Measurements from ENCODE around the gene FAM111A.
A peak's percentile ranks its signal among the peaks of the same experiment; 100 is the strongest.

Gene FAM111A

DNA sequence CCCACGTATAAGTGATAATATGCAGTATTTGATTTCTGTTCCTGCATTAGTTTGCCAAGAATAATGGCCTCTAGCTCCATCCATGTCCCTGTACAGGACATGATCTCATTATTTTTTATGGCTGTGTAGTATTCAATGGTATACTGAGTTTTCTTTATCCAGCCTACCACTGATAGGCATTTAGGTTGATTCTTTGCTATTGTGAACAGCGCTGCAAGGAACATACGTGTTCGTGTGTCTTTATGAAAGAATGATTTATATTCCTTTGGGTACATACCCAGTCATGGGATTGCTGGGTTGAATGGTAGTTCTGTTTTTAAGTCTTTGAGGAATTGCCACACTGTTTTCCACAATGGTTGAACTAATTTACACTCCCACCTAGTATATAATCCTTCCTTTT is 1.5 kb upstream of the FAM111A start:
- H3K36me3 ChIP-seq, result peaks cover 0 to 11% (median 0%) of the 10 kb centered on the region in 3 donors
- intact Hi-C loops (cut with DNase I; ENCODE audit: low total_unique reads), result no loop called here
- H3K27me3 ChIP-seq, result no peaks in the 10 kb centered on the region
- peaks cover 0 to 25% (median 8%) of the 10 kb centered on the region in 4 donors for H3K4me1 ChIP-seq
- no peaks in the 10 kb centered on the region for H3K9me3 ChIP-seq
- no peak for TF ChIP-seq CTCF (IDR thresholded peaks at IDR 0.05)
- H3K27ac ChIP-seq, result peak overlapping the region in 1 of 2 donors; percentile 88
- no peak overlapping the region for H3K4me3 ChIP-seq
- no peak for DNase-seq

DNA sequence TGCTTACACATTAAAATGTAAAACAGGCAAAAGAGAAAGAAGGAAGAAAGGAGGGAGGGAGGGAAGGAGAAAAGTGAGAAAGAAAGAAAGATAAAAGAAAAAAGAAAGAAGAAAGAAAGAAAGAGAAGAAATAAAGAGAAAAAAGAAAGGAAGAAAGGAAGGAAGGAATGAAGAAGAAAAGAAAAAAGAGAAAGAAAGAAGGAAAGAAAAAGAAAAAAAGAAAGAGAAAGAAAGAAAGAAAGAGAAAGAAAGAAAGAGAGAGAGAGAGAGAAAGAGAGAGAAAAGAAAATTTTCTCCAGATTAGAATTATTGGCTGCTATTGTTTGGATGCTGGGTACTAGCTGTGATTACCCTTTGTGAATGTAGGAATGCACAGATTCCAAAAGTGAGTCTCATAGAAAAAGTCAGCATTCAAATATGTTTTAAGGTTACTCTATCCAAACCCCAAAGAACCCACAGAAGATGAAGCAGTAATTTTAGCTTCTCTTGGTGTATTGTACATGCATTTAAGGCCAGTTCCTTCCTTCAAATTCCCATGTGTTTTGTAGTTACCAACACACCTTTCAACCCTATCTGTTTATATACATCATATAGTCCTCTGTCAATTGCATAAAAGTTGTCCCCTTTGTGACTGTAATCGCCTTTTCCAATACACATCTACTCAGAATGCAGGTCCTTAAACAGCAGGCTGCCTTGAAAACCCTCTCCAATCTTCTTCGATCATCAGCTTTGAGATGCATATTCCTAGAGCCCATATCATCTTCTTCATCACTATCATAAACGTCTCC is 789 bp upstream of the FAM111A start:
- Histone ChIP-seq H3K27me3 (no peaks in the 10 kb centered on the region), H3K4me1 (peaks cover 0 to 25% (median 8%) of the 10 kb centered on the region in 4 donors), H3K9me3 (no peaks in the 10 kb centered on the region), H3K4me3 (peak overlapping the region; percentile 69 to 89), H3K27ac (peak overlapping the region; percentile 88 to 90), H3K36me3 (peaks cover 0 to 11% (median 0%) of the 10 kb centered on the region in 3 donors)
- intact Hi-C loops (cut with DNase I; ENCODE audit: low total_unique reads), result no loop called here
- DNase-seq, result no peak
- no peak for TF ChIP-seq CTCF (IDR thresholded peaks at IDR 0.05)

DNA sequence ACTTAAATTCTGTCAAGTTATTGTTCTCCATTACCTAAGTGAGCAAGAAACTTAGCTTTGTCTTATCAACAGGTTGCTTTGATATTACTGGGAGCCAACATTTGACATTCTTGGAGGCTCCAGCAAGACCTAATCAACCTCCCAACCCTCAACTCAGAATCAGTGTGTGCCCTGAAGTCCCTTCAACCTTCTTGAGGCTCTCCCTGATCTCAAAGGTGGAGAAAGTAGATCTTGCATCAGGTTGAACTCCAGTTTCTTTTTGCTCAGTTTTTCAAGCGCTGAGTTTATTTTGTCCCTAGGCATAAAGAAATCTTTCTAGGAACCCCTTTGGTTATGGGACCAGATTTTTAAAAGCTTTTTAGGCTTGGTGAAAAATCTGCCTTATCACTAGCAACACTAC is 1.4 kb downstream of the FAM111A start:
- Histone ChIP-seq H3K9me3 (no peaks in the 10 kb centered on the region), H3K4me1 (peaks cover 0 to 25% (median 8%) of the 10 kb centered on the region in 4 donors), H3K36me3 (peaks cover 0 to 5% (median 0%) of the 10 kb centered on the region in 3 donors), H3K4me3 (peak overlapping the region; percentile 52 to 89), H3K27me3 (no peaks in the 10 kb centered on the region), H3K27ac (peak overlapping the region; percentile 88 to 90)
- intact Hi-C loops (cut with DNase I; ENCODE audit: low total_unique reads), result no loop called here
- no peak for TF ChIP-seq CTCF (IDR thresholded peaks at IDR 0.05)
- no peak for DNase-seq

DNA sequence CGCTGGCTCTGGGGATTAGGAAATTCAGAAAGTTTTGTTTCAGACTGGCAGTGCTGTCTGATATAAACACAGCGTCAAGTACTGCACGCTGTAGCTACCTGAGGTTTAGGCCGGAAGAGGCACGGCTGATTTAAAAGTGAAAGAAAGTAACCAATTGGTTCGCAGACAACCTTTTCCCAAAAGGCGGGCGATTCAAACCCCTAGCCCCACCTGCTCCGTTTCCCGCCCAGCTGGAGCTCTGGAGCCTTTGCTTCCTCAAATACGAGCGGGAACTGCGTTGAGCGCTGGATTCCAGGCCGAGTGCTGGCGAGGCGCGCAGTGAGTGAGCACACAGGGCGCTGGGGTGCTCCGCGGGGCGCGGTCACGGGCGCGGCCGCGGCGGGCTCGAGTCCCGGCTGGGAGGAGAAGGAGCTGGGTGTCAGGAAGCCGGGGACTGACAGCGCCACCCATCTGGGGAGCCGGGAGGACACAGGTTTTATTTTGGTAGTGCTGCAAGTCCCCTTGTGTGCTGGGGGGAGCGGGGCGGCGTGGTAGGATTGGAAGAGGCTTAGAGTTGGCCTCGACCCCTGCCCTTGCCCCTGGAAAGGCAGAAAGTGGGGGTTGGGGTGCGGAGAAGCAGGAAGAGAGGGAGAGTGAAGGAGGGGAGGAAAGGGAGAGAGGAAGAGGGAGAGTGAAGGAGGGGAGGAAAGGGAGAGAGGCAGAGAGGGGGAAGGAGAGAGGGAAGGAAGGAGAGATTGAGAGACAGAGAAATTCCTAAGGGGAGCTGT is 2.1 kb downstream of the FAM111A start:
- Histone ChIP-seq H3K4me1 (peaks cover 0 to 25% (median 8%) of the 10 kb centered on the region in 4 donors), H3K9me3 (no peaks in the 10 kb centered on the region), H3K27ac (peak overlapping the region; percentile 88 to 90), H3K36me3 (peaks cover 0 to 5% (median 0%) of the 10 kb centered on the region in 3 donors), H3K27me3 (no peaks in the 10 kb centered on the region), H3K4me3 (peak overlapping the region; percentile 52 to 89)
- intact Hi-C loops (cut with DNase I; ENCODE audit: low total_unique reads), result no loop called here
- no peak for TF ChIP-seq CTCF (IDR thresholded peaks at IDR 0.05)
- peak; percentile 81 to 92 for DNase-seq

DNA sequence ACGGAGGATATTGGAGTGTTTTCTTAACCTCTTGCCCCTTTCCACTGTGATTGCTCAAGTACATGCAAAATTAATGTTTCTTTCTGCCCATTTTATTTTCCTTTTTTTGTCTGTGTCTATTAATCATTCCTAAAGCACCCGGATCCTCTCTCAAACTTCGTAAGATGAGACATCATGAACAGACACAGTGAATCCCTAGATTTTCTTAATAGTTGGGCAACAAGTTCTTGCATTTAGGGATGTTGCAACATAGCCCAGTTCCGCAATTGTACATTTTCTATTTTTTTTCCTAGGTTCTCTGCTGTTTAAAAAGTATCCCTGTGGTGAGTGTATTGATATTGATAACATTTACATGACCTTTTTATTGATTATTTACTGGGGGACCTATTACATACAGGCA is 2.9 kb downstream of the FAM111A start:
- no peak for TF ChIP-seq CTCF (IDR thresholded peaks at IDR 0.05)

More for the DNA sequence above, 2.9 kb downstream of the FAM111A start:
- intact Hi-C loops (cut with DNase I; ENCODE audit: low total_unique reads), result no loop called here
- H3K4me3 ChIP-seq, result peak overlapping the region; percentile 52 to 89
- no peaks in the 10 kb centered on the region for H3K9me3 ChIP-seq
- DNase-seq, result no peak
- H3K36me3 ChIP-seq, result peaks cover 0 to 5% (median 0%) of the 10 kb centered on the region in 3 donors
- peak overlapping the region in 1 of 2 donors; percentile 88 for H3K27ac ChIP-seq
- H3K27me3 ChIP-seq, result no peaks in the 10 kb centered on the region
- H3K4me1 ChIP-seq, result peaks cover 0 to 25% (median 8%) of the 10 kb centered on the region in 4 donors

All from tibial artery (tissue), 4 donors.